ENCODE data around the gene PACS2. TPM values are rescaled to one million over a fixed set of nuclear protein-coding genes. Genes with fewer than 3 reads are reported as not detected.

The PACS2 gene
- total and polyA plus RNA-seq, 2 donors (not counting 1 experiment from before 2014, with no cell fraction given), result 65.6 to 70.7 TPM

- Mint-ChIP-seq H3K27me3 (no peaks in the 10 kb centered on the region), H3K9me3 (ENCODE audit: insufficient read depth) (no peaks in the 10 kb centered on the region), H3K4me1 (peaks cover 38% of the 10 kb centered on the region), H3K27ac (peak overlapping the region; percentile 84), H3K4me3 (peak overlapping the region; percentile 85)
- ChIA-PET CTCF (interaction anchor here (0.9 to 1.5 kb wide), 2 partner anchors 60 to 70 kb away, joined by 3 to 6 read pairs; no protein-coding TSS in a partner anchor), POLR2A (interaction anchor here (1.2 kb wide), 1 partner anchor 25 kb away, joined by 3 read pairs; no protein-coding TSS in a partner anchor)
- TF ChIP-seq CTCF (IDR thresholded peaks at IDR 0.05), result no peak
- TF ChIP-seq EZH2 (IDR thresholded peaks at IDR 0.05; ENCODE audit: borderline replicate concordance, insufficient read depth, low read depth, low read length, poor library complexity, severe bottlenecking), result no peak
- WGBS (ENCODE audit: insufficient coverage), result 4% methylated on average over 27 of the region's 67 CpGs
- Histone ChIP-seq H3K4me2 (replicated peaks; ENCODE audit: low read depth, low read length, poor library complexity, severe bottlenecking) (peak overlapping the region; percentile 91), H3K4me1 (ENCODE audit: control insufficient read depth in 2 of 2, insufficient read depth in 2 of 2, low read length in 2 of 2) (peaks cover 30 to 33% of the 10 kb centered on the region in 2 donors), H3K4me3 (ENCODE audit: control extremely low read depth in 1 of 5, extremely low read depth in 1 of 5, insufficient read depth in 1 of 5, low read depth in 2 of 5, low read length in 4 of 5) (peak overlapping the region in 4 of 5 experiments; percentile 55 to 68 (median 63)), H4K20me1 (ENCODE audit: control insufficient read depth, insufficient read depth, low read length, poor library complexity, severe bottlenecking) (peaks cover 34% of the 10 kb centered on the region), H3K27me3 (replicated peaks in 1 of 4; ENCODE audit: control extremely low read depth in 1 of 4, control insufficient read depth in 3 of 4, insufficient read depth in 4 of 4, low read length in 3 of 4) (peaks cover 0 to 5% (median 2%) of the 10 kb centered on the region in 4 experiments), H3K27ac (ENCODE audit: low read length in 2 of 2) (peak overlapping the region in 1 of 2 donors; percentile 43), H3K36me3 (replicated peaks in 1 of 2; ENCODE audit: control extremely low read depth in 1 of 2, control insufficient read depth in 1 of 2, extremely low read depth in 1 of 2, insufficient read depth in 2 of 2, low read length in 1 of 2) (no peaks in the 10 kb centered on the region), H3K79me2 (ENCODE audit: control insufficient read depth, insufficient read depth, low read length) (peaks cover 54% of the 10 kb centered on the region), H3K9me3 (ENCODE audit: control extremely low read depth in 1 of 3, control insufficient read depth in 2 of 3, insufficient read depth in 1 of 3, low read length in 2 of 3) (no peaks in the 10 kb centered on the region), H3K9ac (ENCODE audit: low read length) (peak overlapping the region; percentile 67), H2AFZ (ENCODE audit: insufficient read depth, low read depth, low read length, poor library complexity, severe bottlenecking) (peak overlapping the region; percentile 46)
- intact Hi-C loops (cut with micrococcal nuclease), result no loop called here
- ATAC-seq (ENCODE audit: low read depth) (no peak), DNase-seq (no peak)
Observed at GRCh38 chr14:105420101-105420973, 105.8 kb downstream of the PACS2 start.
